Measurements from ENCODE around the gene TDRD1.

- TF ChIP-seq POLR2A (IDR thresholded peaks at IDR 0.05) = no peak
- no peak for TF ChIP-seq EP300 (IDR thresholded peaks at IDR 0.05)
Observed at GRCh38 chr10:114131094-114131493, 48.1 kb upstream of the TDRD1 start.

All from suprapubic skin (tissue), 2 donors.